Measurements from ENCODE around the gene VPS26B. TPM values are rescaled to one million over a fixed set of nuclear protein-coding genes. Genes with fewer than 3 reads are reported as not detected.

VPS26B gene
- total and polyA plus RNA-seq, 9 of the 15 experiments (the other 6 are each of a cell fraction or from before 2014, with no cell fraction given) = 3.5 to 43.3 (median 27.4) TPM

DNA sequence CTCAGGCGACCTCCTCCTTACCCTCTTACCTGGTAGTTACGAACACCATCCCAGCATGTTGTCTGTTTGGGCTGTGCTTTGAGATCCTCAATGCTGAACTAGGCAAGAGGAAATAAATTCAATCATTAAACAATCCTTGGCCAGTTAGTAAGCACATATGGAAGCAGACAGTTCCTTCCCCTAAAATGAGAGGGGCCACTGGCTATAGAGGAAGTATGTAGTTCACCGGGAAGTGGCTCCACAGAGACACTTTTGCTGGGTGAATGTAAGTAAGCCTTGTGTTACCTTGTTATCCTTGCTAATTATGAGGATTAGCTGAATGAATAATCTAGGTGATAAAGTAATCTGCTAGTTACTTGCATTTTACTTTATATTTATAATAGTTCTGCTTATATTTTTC lies 25.8 kb downstream of the VPS26B start (continued):
- TF ChIP-seq, protein P1, sequence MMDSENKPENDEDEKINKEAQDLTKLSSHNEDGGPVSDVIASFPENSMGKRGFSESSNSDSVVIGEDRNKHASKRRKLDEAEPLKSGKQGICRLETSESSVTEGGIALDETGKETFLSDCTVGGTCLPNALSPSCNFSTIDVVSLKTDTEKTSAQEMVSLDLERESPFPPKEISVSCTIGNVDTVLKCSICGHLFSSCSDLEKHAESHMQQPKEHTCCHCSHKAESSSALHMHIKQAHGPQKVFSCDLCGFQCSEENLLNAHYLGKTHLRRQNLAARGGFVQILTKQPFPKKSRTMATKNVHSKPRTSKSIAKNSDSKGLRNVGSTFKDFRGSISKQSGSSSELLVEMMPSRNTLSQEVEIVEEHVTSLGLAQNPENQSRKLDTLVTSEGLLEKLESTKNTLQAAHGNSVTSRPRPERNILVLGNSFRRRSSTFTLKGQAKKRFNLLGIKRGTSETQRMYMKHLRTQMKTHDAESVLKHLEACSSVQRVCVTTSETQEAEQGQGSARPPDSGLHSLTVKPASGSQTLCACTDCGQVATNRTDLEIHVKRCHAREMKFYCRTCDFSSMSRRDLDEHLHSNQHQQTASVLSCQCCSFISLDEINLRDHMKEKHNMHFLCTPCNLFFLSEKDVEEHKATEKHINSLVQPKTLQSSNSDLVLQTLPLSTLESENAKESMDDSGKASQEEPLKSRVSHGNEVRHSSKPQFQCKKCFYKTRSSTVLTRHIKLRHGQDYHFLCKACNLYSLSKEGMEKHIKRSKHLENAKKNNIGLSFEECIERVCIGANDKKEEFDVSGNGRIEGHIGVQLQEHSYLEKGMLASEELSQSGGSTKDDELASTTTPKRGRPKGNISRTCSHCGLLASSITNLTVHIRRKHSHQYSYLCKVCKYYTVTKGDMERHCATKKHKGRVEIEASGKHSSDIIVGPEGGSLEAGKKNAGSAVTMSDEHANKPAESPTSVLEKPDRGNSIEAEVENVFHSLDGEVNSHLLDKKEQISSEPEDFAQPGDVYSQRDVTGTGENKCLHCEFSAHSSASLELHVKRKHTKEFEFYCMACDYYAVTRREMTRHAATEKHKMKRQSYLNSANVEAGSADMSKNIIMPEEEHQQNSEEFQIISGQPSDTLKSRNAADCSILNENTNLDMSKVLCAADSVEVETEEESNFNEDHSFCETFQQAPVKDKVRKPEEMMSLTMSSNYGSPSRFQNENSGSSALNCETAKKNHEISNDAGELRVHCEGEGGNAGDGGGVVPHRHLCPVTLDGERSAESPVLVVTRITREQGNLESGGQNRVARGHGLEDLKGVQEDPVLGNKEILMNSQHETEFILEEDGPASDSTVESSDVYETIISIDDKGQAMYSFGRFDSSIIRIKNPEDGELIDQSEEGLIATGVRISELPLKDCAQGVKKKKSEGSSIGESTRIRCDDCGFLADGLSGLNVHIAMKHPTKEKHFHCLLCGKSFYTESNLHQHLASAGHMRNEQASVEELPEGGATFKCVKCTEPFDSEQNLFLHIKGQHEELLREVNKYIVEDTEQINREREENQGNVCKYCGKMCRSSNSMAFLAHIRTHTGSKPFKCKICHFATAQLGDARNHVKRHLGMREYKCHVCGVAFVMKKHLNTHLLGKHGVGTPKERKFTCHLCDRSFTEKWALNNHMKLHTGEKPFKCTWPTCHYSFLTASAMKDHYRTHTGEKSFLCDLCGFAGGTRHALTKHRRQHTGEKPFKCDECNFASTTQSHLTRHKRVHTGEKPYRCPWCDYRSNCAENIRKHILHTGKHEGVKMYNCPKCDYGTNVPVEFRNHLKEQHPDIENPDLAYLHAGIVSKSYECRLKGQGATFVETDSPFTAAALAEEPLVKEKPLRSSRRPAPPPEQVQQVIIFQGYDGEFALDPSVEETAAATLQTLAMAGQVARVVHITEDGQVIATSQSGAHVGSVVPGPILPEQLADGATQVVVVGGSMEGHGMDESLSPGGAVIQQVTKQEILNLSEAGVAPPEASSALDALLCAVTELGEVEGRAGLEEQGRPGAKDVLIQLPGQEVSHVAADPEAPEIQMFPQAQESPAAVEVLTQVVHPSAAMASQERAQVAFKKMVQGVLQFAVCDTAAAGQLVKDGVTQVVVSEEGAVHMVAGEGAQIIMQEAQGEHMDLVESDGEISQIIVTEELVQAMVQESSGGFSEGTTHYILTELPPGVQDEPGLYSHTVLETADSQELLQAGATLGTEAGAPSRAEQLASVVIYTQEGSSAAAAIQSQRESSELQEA (IDR thresholded peaks at IDR 0.05; ENCODE audit: low read depth) = no peak
- TF ChIP-seq NELFE (IDR thresholded peaks at IDR 0.05; ENCODE audit: insufficient read depth, insufficient read length) (no peak), KDM2B (CRISPR knock-in tag; IDR thresholded peaks at IDR 0.05) (no peak), RFX7 (CRISPR knock-in tag; IDR thresholded peaks at IDR 0.05) (no peak), ZNF561 (CRISPR knock-in tag; conservative IDR thresholded peaks at IDR 0.05) (no peak)

Data from K562 (cell line).